ENCODE data around the gene SUV39H2. TPM values are rescaled to one million over a fixed set of nuclear protein-coding genes. Genes with fewer than 3 reads are reported as not detected.

The SUV39H2 gene
- polyA plus RNA-seq, 4 donors, result 2.7 to 10.8 (median 5.1) TPM

GRCh38 chr10:14949291-14949690 lies 70.6 kb downstream of the SUV39H2 start:
- Histone ChIP-seq H3K36me3 (ENCODE audit: control insufficient read depth in 3 of 3, insufficient read depth in 2 of 3, low read depth in 1 of 3, low read length in 3 of 3) (peaks cover 6 to 42% (median 7%) of the 10 kb centered on the region in 3 donors), H3K27me3 (ENCODE audit: control insufficient read depth in 3 of 3, insufficient read depth in 3 of 3, low read length in 3 of 3) (no peaks in the 10 kb centered on the region), H3K27ac (ENCODE audit: low read depth in 1 of 3, low read length in 2 of 3) (no peak overlapping the region), H3K4me3 (ENCODE audit: low read depth in 1 of 3, low read length in 3 of 3) (no peak overlapping the region), H3K9me3 (ENCODE audit: control insufficient read depth in 2 of 2, insufficient read depth in 1 of 2, low read depth in 1 of 2, low read length in 1 of 2) (peaks cover 0 to 2% of the 10 kb centered on the region in 2 donors), H3K4me1 (ENCODE audit: control insufficient read depth in 3 of 3, insufficient read depth in 2 of 3, low read depth in 1 of 3, low read length in 2 of 3) (peaks cover 1 to 9% (median 4%) of the 10 kb centered on the region in 3 donors)
- FAIRE-seq (no peak), DNase-seq (no peak)
- 93 to 97% (median 93%) methylated on average over 5 of the region's 5 CpGs for WGBS, 3 donors

- WGBS, 3 donors, result 34 to 60% (median 49%) methylated on average over 10 of the region's 10 CpGs
- DNase-seq, result no peak
- no peak for FAIRE-seq
These were observed 74.3 kb downstream of the SUV39H2 start for GRCh38 chr10:14952851-14953423.

GRCh38 chr10:14953424-14954000 lies 74.8 kb downstream of the SUV39H2 start:
- Histone ChIP-seq H3K9me3 (ENCODE audit: control insufficient read depth in 2 of 2, insufficient read depth in 1 of 2, low read depth in 1 of 2, low read length in 1 of 2) (no peaks in the 10 kb centered on the region), H3K27me3 (ENCODE audit: control insufficient read depth in 3 of 3, insufficient read depth in 3 of 3, low read length in 3 of 3) (no peaks in the 10 kb centered on the region), H3K36me3 (ENCODE audit: control insufficient read depth in 3 of 3, insufficient read depth in 2 of 3, low read depth in 1 of 3, low read length in 3 of 3) (peaks cover 0 to 10% (median 0%) of the 10 kb centered on the region in 3 donors), H3K4me3 (ENCODE audit: low read depth in 1 of 3, low read length in 3 of 3) (peak overlapping the region; percentile 59 to 77 (median 77)), H3K27ac (ENCODE audit: low read depth in 1 of 3, low read length in 2 of 3) (peak overlapping the region; percentile 62 to 95 (median 91)), H3K4me1 (ENCODE audit: control insufficient read depth in 3 of 3, insufficient read depth in 2 of 3, low read depth in 1 of 3, low read length in 2 of 3) (peaks cover 1 to 9% (median 4%) of the 10 kb centered on the region in 3 donors)
- DNase-seq (peak; percentile 46 to 67), FAIRE-seq (no peak)
- 1 to 4% (median 2%) methylated on average over 31 to 32 of the region's 32 CpGs for WGBS, 3 donors

More at GRCh38 chr10:14952851-14953423, 74.3 kb downstream of the SUV39H2 start:
- no peaks in the 10 kb centered on the region for H3K27me3 ChIP-seq (ENCODE audit: control insufficient read depth in 3 of 3, insufficient read depth in 3 of 3, low read length in 3 of 3)
- H3K9me3 ChIP-seq (ENCODE audit: control insufficient read depth in 2 of 2, insufficient read depth in 1 of 2, low read depth in 1 of 2, low read length in 1 of 2), result no peaks in the 10 kb centered on the region
- peaks cover 0 to 12% (median 2%) of the 10 kb centered on the region in 3 donors for H3K36me3 ChIP-seq (ENCODE audit: control insufficient read depth in 3 of 3, insufficient read depth in 2 of 3, low read depth in 1 of 3, low read length in 3 of 3)
- H3K4me3 ChIP-seq (ENCODE audit: low read depth in 1 of 3, low read length in 3 of 3), result peak overlapping the region in 2 of 3 donors; percentile 59 to 77
- H3K27ac ChIP-seq (ENCODE audit: low read depth in 1 of 3, low read length in 2 of 3), result peak overlapping the region; percentile 62 to 95 (median 91)
- H3K4me1 ChIP-seq (ENCODE audit: control insufficient read depth in 3 of 3, insufficient read depth in 2 of 3, low read depth in 1 of 3, low read length in 2 of 3), result peaks cover 1 to 9% (median 4%) of the 10 kb centered on the region in 3 donors

Other genes starting within 250 kb of the SUV39H2 start
- 10 to 100 TPM; 33.3 to 50.5 (median 38.7) TPM for gene FAM107B, start 104.0 kb upstream of the SUV39H2 start, polyA plus RNA-seq
- gene CDNF, start 40.8 kb upstream of the SUV39H2 start, polyA plus RNA-seq, result 1 to 10 TPM in 2 of 4 donors, under 1 TPM in 1, not detected in 1; 0.75 to 3.9 (median 1.8) TPM
- gene HSPA14, start 40.6 kb upstream of the SUV39H2 start, polyA plus RNA-seq, result 10 to 100 TPM; 15.9 to 19.9 (median 17.7) TPM
- 10 to 100 TPM in 1 of 4 donors, 1 to 10 TPM in 3; 3.0 to 14.0 (median 4.8) TPM for gene MSANTD7, start 40.6 kb upstream of the SUV39H2 start, polyA plus RNA-seq
- 10 to 100 TPM in 1 of 4 donors, 1 to 10 TPM in 3; 3.8 to 11.2 (median 5.5) TPM for gene DCLRE1C, start 75.2 kb downstream of the SUV39H2 start, polyA plus RNA-seq
- under 1 TPM in 2 of 4 donors, not detected in 2; 0.15 to 0.18 TPM for gene MEIG1, start 80.5 kb downstream of the SUV39H2 start, polyA plus RNA-seq
- under 1 TPM in 1 of 4 donors, not detected in 3; 0.63 TPM for gene OLAH, start 165.1 kb downstream of the SUV39H2 start, polyA plus RNA-seq
- 1 to 10 TPM in 1 of 4 donors, under 1 TPM in 1, not detected in 2; 0.79 to 1.4 TPM for gene ACBD7, start 209.9 kb downstream of the SUV39H2 start, polyA plus RNA-seq
- 10 to 100 TPM; 20.8 to 32.4 (median 25.9) TPM for gene RPP38, start 218.5 kb downstream of the SUV39H2 start, polyA plus RNA-seq

All from small intestine (tissue), 7 donors.